SK-N-SH (cell line): Measurements from ENCODE around the gene CDH4. TPM values are rescaled to one million over a fixed set of nuclear protein-coding genes. Genes with fewer than 3 reads are reported as not detected.

Experiments used
- CTCF ChIA-PET: fragments of 300-600, 350-600 bp; formaldehyde crosslinking; extraction: SDS; loops from one replicate; lab custom pipeline; 2021; lab: Yijun Ruan, JAX
- POLR2A ChIA-PET: fragments of 350-600 bp; sonication (Branson Sonifier 250); formaldehyde crosslinking; extraction: SDS; loops from one replicate; lab custom pipeline; 2020; ENCODE audit warnings: antibody characterized with exemption, inconsistent platforms; lab: Yijun Ruan, JAX
- DNase-seq: peaks from one replicate; pipeline ENCODE4 v3.0.0; 2012
- H2AFZ ChIP-seq: fragments of 200-600 bp; sonication (generic); 2 replicates; pipeline ENCODE4 v1.8.1; 2016; ENCODE audit warnings: antibody characterized with exemption, mild to moderate bottlenecking, low read depth
- H3F3A ChIP-seq: fragments of 200-600 bp; sonication (generic); replicated peaks from 2 replicates; pipeline ENCODE3; 2016; ENCODE audit warnings: antibody characterized with exemption, mild to moderate bottlenecking; ENCODE audit not compliant: insufficient read depth
- H3K27ac ChIP-seq, 2 experiments: fragments of 200-500 bp in 1 of 2; fragments of 200-600 bp in 1 of 2; sonication (Bioruptor generic) in 1 of 2; sonication (generic), shearing (Covaris generic) in 1 of 2; 2 replicates each; pipeline versions ENCODE4 v1.5.1 to v1.6.1; 2014 to 2016; ENCODE audit warnings: low read depth in 2 of 2, inconsistent platforms in 1 of 2, low read length in 1 of 2, mild to moderate bottlenecking in 1 of 2, mixed read lengths in 1 of 2
- H3K27me3 ChIP-seq: fragments of 200-600 bp; sonication (generic), shearing (Covaris generic); 2 replicates; pipeline ENCODE4 v1.6.1; 2016; ENCODE audit warnings: mixed run types; ENCODE audit not compliant: insufficient read depth
- H3K36me3 ChIP-seq, 2 experiments: fragments of 200-500 bp in 1 of 2; fragments of 200-600 bp in 1 of 2; sonication (Bioruptor generic) in 1 of 2; sonication (generic) in 1 of 2; replicated peaks in 1 of 2; 2 replicates each; pipeline versions ENCODE3 to v1.5.1; 2014 to 2016; ENCODE audit warnings: low read length in 1 of 2, mild to moderate bottlenecking in 1 of 2; ENCODE audit not compliant: insufficient read depth in 2 of 2, control insufficient read depth in 1 of 2
- H3K4me1 ChIP-seq, 2 experiments: fragments of 200-500 bp in 1 of 2; fragments of 200-600 bp in 1 of 2; sonication (Bioruptor generic) in 1 of 2; sonication (generic), shearing (Covaris generic) in 1 of 2; 2 replicates each; pipeline versions ENCODE4 v1.5.1 to v1.6.1; 2014 to 2016; ENCODE audit warnings: low read depth in 1 of 2, low read length in 1 of 2, mixed run types in 1 of 2; ENCODE audit not compliant: insufficient read depth in 2 of 2, control insufficient read depth in 1 of 2
- H3K4me2 ChIP-seq: fragments of 200-600 bp; sonication (generic), shearing (Covaris generic); 2 replicates; pipeline ENCODE4 v1.6.1; 2017; ENCODE audit warnings: mixed run types
- H3K4me3 ChIP-seq, 2 experiments: fragments of 200-500 bp in 1 of 2; fragments of 200-600 bp in 1 of 2; sonication (Bioruptor generic) in 1 of 2; sonication (generic), shearing (Covaris generic) in 1 of 2; 2 replicates each; pipeline versions ENCODE4 v1.5.1 to v1.8.1; 2014 to 2016; ENCODE audit warnings: low read depth in 2 of 2, inconsistent platforms in 1 of 2, low read length in 1 of 2, mild to moderate bottlenecking in 1 of 2, mixed read lengths in 1 of 2, moderate library complexity in 1 of 2
- H3K79me2 ChIP-seq: fragments of 200-600 bp; sonication (generic); 2 replicates; pipeline ENCODE4 v1.8.1; 2017; ENCODE audit warnings: mild to moderate bottlenecking; ENCODE audit not compliant: insufficient read depth
- H3K9ac ChIP-seq: fragments of 200-600 bp; sonication (generic); 2 replicates; pipeline ENCODE4 v1.6.1; 2017; ENCODE audit warnings: mixed run types
- H3K9me2 ChIP-seq: fragments of 200-600 bp; sonication (generic); 2 replicates; pipeline ENCODE4 v1.6.1; 2017; ENCODE audit warnings: mixed run types
- H3K9me3 ChIP-seq: fragments of 200-600 bp; sonication (generic); 2 replicates; pipeline ENCODE4 v1.6.1; 2017; ENCODE audit warnings: mixed run types, mild to moderate bottlenecking, moderate library complexity
- H4K20me1 ChIP-seq: fragments of 200-600 bp; sonication (generic); 2 replicates; pipeline ENCODE4 v1.6.1; 2017; ENCODE audit warnings: mild to moderate bottlenecking, mixed run types; ENCODE audit not compliant: insufficient read depth
- CHD2 ChIP-seq: fragments of 150-350 bp; IDR thresholded peaks from 2 replicates; pipeline ENCODE4 v1.6.1; 2018; ENCODE audit warnings: low read length; ENCODE audit not compliant: partially characterized antibody
- EP300 ChIP-seq, 2 experiments: IDR thresholded peaks; 2 replicates each; pipeline versions ENCODE4 v1.4.0 to v1.6.1; 2012; ENCODE audit warnings: borderline replicate concordance in 1 of 2, low read depth in 1 of 2, low read length in 1 of 2
- FOSL2 ChIP-seq: IDR thresholded peaks from 2 replicates; pipeline ENCODE4 v1.4.0; 2012; ENCODE audit warnings: low read depth, mild to moderate bottlenecking, moderate library complexity, borderline replicate concordance
- FOXJ3 ChIP-seq: sonication (generic); formaldehyde crosslinking; IDR thresholded peaks from 2 replicates; pipeline ENCODE4 v1.5.1; 2020; ENCODE audit warnings: mild to moderate bottlenecking, missing genetic modification reagents
- GATA2 ChIP-seq: sonication (generic); formaldehyde crosslinking; IDR thresholded peaks from 2 replicates; pipeline ENCODE4 v1.5.0; 2020; ENCODE audit warnings: mild to moderate bottlenecking, missing genetic modification reagents
- MEF2A ChIP-seq: IDR thresholded peaks from 2 replicates; pipeline ENCODE4 v1.4.0; 2012; ENCODE audit warnings: low read depth, borderline replicate concordance
- MXI1 ChIP-seq: IDR thresholded peaks from 2 replicates; pipeline ENCODE4 v1.6.1; 2012; ENCODE audit warnings: mild to moderate bottlenecking, low read depth, low read length, improper control_type of control experiment
- NFIC ChIP-seq: IDR thresholded peaks from 2 replicates; pipeline ENCODE4 v1.4.0; 2012; ENCODE audit warnings: borderline replicate concordance
- NRF1 ChIP-seq: IDR thresholded peaks from 2 replicates; pipeline ENCODE4 v1.6.1; 2012; ENCODE audit warnings: low read depth, mild to moderate bottlenecking, low read length
- POLR2AphosphoS5 ChIP-seq: IDR thresholded peaks from 2 replicates; pipeline ENCODE4 v1.6.1; 2012; ENCODE audit warnings: low read depth, low read length
- RCOR1 ChIP-seq: fragments of 150-350 bp; IDR thresholded peaks from 2 replicates; pipeline ENCODE4 v1.6.1; 2017; ENCODE audit warnings: antibody characterized with exemption, low read length
- RFX5 ChIP-seq: IDR thresholded peaks from 2 replicates; pipeline ENCODE4 v1.6.1; 2012; ENCODE audit warnings: mild to moderate bottlenecking, improper control_type of control experiment, low read length
- SIN3A ChIP-seq: IDR thresholded peaks from 2 replicates; pipeline ENCODE4 v1.6.1; 2012; ENCODE audit warnings: low read depth, mild to moderate bottlenecking, low read length, moderate library complexity, borderline replicate concordance
- WGBS: methylation state at CpG from one replicate; pipeline ENCODE4 v1.1.6; 2017; ENCODE audit warnings: low lambda C conversion rate; 5-methylcytosine and 5-hydroxymethylcytosine counted together
- polyA plus RNA-seq, 3 experiments: library from polyadenylated mRNA; depleted of rRNA; stranded (reverse); fragments of >200 nt; gene quantifications; 2 replicates each; pipeline ENCODE4 v1.2.3, GENCODE V29; 2012
- TF ChIP-seq, protein P1 (sequence below): IDR thresholded peaks from 2 replicates; pipeline ENCODE4 v1.4.0; 2012; ENCODE audit warnings: low read depth
- TF ChIP-seq, protein P2 (sequence below): fragments of 200-600 bp; sonication (generic); IDR thresholded peaks from 2 replicates; pipeline ENCODE4 v1.6.1; 2017; ENCODE audit warnings: antibody characterized with exemption, mild to moderate bottlenecking, moderate library complexity
- TF ChIP-seq, protein P3 (sequence below): fragments of 150-350 bp; IDR thresholded peaks from 2 replicates; pipeline ENCODE4 v1.6.1; 2016; ENCODE audit warnings: mild to moderate bottlenecking, low read depth, low read length
- TF ChIP-seq, protein P4 (sequence below): IDR thresholded peaks from 2 replicates; pipeline ENCODE4; 2012

The CDH4 gene
- polyA plus RNA-seq, 1 of the 3 experiments (the other 2 are of a cell fraction), result not detected

DNA sequence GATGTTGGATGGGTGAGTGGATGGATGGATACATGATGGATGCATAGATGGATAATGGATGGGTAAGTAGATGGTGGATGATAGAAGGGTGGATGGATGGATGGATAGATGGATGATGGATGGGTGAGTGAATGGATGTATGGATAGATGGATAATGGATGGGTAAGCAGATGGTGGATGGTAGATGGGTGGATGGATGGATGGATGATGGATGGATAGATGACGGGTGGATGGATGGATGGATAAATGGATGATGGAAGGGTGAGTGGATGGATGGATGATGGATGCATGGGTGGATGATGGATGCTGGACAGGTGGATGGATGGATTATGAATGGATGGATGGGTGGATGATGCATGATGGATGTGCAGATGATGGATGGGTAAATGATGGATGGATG is 638.1 kb downstream of the CDH4 start:
- CTCF ChIA-PET, result no interaction called here

DNA sequence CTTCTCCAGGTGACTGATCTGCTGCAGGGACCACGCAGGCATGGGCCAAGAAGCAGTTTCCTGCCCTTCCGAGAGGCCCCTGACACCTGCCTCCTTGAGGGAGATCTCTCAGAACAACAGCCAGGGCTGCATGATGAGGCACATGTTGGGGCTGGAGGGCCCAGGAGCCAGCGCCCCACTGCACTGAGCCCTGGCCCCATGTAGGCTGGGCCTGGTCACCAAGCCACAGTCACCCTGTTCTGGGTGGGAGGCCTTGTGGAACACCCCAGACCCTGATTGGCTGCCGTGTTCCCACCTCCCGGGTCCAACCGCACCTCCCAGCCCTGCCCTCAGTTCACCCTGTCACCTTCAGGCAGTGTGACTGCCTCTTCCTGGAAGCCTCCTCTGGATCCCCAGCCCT is 639.4 kb downstream of the CDH4 start:
- no peak overlapping the region for H2AFZ ChIP-seq
- no peaks in the 10 kb centered on the region for H3K27me3 ChIP-seq
- H3K4me1 ChIP-seq, result no peaks in the 10 kb centered on the region; a peak in 1 of 4 replicates
- H3K9ac ChIP-seq, result no peak overlapping the region
- WGBS, result 7% methylated on average over 2 of the region's 6 CpGs
- H3K27ac ChIP-seq, result no peak overlapping the region
- CTCF ChIA-PET, result no interaction called here
- TF ChIP-seq, protein P1, sequence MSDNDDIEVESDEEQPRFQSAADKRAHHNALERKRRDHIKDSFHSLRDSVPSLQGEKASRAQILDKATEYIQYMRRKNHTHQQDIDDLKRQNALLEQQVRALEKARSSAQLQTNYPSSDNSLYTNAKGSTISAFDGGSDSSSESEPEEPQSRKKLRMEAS, result no peak
- TF ChIP-seq, protein P2, sequence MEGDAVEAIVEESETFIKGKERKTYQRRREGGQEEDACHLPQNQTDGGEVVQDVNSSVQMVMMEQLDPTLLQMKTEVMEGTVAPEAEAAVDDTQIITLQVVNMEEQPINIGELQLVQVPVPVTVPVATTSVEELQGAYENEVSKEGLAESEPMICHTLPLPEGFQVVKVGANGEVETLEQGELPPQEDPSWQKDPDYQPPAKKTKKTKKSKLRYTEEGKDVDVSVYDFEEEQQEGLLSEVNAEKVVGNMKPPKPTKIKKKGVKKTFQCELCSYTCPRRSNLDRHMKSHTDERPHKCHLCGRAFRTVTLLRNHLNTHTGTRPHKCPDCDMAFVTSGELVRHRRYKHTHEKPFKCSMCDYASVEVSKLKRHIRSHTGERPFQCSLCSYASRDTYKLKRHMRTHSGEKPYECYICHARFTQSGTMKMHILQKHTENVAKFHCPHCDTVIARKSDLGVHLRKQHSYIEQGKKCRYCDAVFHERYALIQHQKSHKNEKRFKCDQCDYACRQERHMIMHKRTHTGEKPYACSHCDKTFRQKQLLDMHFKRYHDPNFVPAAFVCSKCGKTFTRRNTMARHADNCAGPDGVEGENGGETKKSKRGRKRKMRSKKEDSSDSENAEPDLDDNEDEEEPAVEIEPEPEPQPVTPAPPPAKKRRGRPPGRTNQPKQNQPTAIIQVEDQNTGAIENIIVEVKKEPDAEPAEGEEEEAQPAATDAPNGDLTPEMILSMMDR, result no peak
- no peak for TF ChIP-seq RFX5
- no peak for TF ChIP-seq SIN3A
- TF ChIP-seq, protein P3, sequence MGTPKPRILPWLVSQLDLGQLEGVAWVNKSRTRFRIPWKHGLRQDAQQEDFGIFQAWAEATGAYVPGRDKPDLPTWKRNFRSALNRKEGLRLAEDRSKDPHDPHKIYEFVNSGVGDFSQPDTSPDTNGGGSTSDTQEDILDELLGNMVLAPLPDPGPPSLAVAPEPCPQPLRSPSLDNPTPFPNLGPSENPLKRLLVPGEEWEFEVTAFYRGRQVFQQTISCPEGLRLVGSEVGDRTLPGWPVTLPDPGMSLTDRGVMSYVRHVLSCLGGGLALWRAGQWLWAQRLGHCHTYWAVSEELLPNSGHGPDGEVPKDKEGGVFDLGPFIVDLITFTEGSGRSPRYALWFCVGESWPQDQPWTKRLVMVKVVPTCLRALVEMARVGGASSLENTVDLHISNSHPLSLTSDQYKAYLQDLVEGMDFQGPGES, result no peak
- TF ChIP-seq NRF1, result no peak
- no peak for TF ChIP-seq FOSL2
- no peak for TF ChIP-seq POLR2AphosphoS5
- no peak for TF ChIP-seq RCOR1
- TF ChIP-seq NFIC, result no peak
- TF ChIP-seq GATA2 (CRISPR knock-in tag), result no peak
- no peak for TF ChIP-seq MXI1
- TF ChIP-seq FOXJ3 (CRISPR knock-in tag), result no peak
- TF ChIP-seq MEF2A, result no peak
- TF ChIP-seq, protein P4, sequence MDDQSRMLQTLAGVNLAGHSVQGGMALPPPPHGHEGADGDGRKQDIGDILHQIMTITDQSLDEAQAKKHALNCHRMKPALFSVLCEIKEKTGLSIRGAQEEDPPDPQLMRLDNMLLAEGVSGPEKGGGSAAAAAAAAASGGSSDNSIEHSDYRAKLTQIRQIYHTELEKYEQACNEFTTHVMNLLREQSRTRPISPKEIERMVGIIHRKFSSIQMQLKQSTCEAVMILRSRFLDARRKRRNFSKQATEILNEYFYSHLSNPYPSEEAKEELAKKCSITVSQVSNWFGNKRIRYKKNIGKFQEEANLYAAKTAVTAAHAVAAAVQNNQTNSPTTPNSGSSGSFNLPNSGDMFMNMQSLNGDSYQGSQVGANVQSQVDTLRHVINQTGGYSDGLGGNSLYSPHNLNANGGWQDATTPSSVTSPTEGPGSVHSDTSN, result no peak
- H3K79me2 ChIP-seq, result no peaks in the 10 kb centered on the region
- H4K20me1 ChIP-seq, result no peaks in the 10 kb centered on the region
- no peaks in the 10 kb centered on the region for H3K9me2 ChIP-seq
- H3F3A ChIP-seq, result no peaks in the 10 kb centered on the region
- no peaks in the 10 kb centered on the region for H3K36me3 ChIP-seq
- no peak overlapping the region for H3K4me2 ChIP-seq
- no peak for DNase-seq
- H3K4me3 ChIP-seq, result no peak overlapping the region
- no peaks in the 10 kb centered on the region for H3K9me3 ChIP-seq
- POLR2A ChIA-PET, result no interaction called here

More for the DNA sequence above, 638.1 kb downstream of the CDH4 start:
- POLR2A ChIA-PET, result no interaction called here
- no peak for DNase-seq
- Histone ChIP-seq H3K4me1 (no peaks in the 10 kb centered on the region), H3K79me2 (no peaks in the 10 kb centered on the region), H2AFZ (no peak overlapping the region), H3K36me3 (no peaks in the 10 kb centered on the region), H3K9me2 (no peaks in the 10 kb centered on the region), H4K20me1 (no peaks in the 10 kb centered on the region), H3K27ac (no peak overlapping the region), H3K4me3 (no peak overlapping the region), H3F3A (no peaks in the 10 kb centered on the region), H3K27me3 (no peaks in the 10 kb centered on the region), H3K9ac (no peak overlapping the region), H3K4me2 (no peak overlapping the region), H3K9me3 (no peaks in the 10 kb centered on the region)
- TF ChIP-seq CHD2, result no peak
- TF ChIP-seq, protein P2, result no peak
- no peak for TF ChIP-seq EP300 (IDR thresholded peaks at IDR 0.05; ENCODE audit: borderline replicate concordance in 1 of 2, low read depth in 1 of 2, low read length in 1 of 2)
- 29% methylated on average over 1 of the region's 1 CpG for WGBS
